Fibroblast of lung (primary cell): ENCODE results near the gene SCO2. TPM values are rescaled to one million over a fixed set of nuclear protein-coding genes. Genes with fewer than 3 reads are reported as not detected.

Experiments used
- DNase-seq, 2 donors: peaks; one replicate each; pipeline versions ENCODE4 v3.0.0 to v3.0.0-alpha.2; 2010; ENCODE audit warnings: low read depth in 2 of 2
- H2AFZ ChIP-seq: 2 replicates; pipeline ENCODE4 v1.5.1; 2012; ENCODE audit warnings: low read length, control low read depth, inconsistent platforms
- H3K27ac ChIP-seq: 2 replicates; pipeline ENCODE4 v1.5.1; 2011; ENCODE audit warnings: low read length, control low read depth; ENCODE audit not compliant: insufficient read depth
- H3K27me3 ChIP-seq: 2 replicates; pipeline ENCODE4 v1.5.1; 2011; ENCODE audit warnings: mild to moderate bottlenecking, low read length; ENCODE audit not compliant: control insufficient read depth, insufficient read depth
- H3K36me3 ChIP-seq: 2 replicates; pipeline ENCODE4 v1.5.1; 2011; ENCODE audit warnings: low read length; ENCODE audit not compliant: control insufficient read depth, insufficient read depth
- H3K4me1 ChIP-seq: 2 replicates; pipeline ENCODE4 v1.5.1; 2011; ENCODE audit warnings: low read length; ENCODE audit not compliant: control insufficient read depth, insufficient read depth; ENCODE audit errors: extremely low read depth
- H3K4me2 ChIP-seq: 2 replicates; pipeline ENCODE4 v1.5.1; 2011; ENCODE audit warnings: low read length, control low read depth; ENCODE audit not compliant: insufficient read depth; ENCODE audit errors: extremely low read depth
- H3K4me3 ChIP-seq, 4 experiments: fragments of 200-600 bp in 1 of 4; sonication (generic) in 1 of 4; replicated peaks in 1 of 4; 2 replicates each; pipeline ENCODE4 v1.5.1; 2011 to 2016; ENCODE audit warnings: low read length in 4 of 4, low read depth in 3 of 4, mild to moderate bottlenecking in 3 of 4, control low read depth in 2 of 4, inconsistent platforms in 1 of 4, mixed read lengths in 1 of 4; ENCODE audit not compliant: insufficient read depth in 1 of 4; ENCODE audit errors: control extremely low read depth in 1 of 4
- H3K79me2 ChIP-seq: 2 replicates; pipeline ENCODE4 v1.5.1; 2012; ENCODE audit warnings: mild to moderate bottlenecking, low read length, inconsistent platforms; ENCODE audit not compliant: control insufficient read depth, insufficient read depth
- H3K9ac ChIP-seq: 2 replicates; pipeline ENCODE4 v1.5.1; 2011; ENCODE audit warnings: mild to moderate bottlenecking, low read length, control low read depth; ENCODE audit not compliant: insufficient read depth
- H3K9me3 ChIP-seq: 2 replicates; pipeline ENCODE4 v1.5.1; 2012; ENCODE audit warnings: low read depth, low read length; ENCODE audit not compliant: control insufficient read depth, insufficient read depth
- H4K20me1 ChIP-seq: 2 replicates; pipeline ENCODE4 v1.5.1; 2011; ENCODE audit warnings: low read length; ENCODE audit not compliant: control insufficient read depth, insufficient read depth; ENCODE audit errors: extremely low read depth
- CTCF ChIP-seq, 2 donors: IDR thresholded peaks in 1 of 2; conservative IDR thresholded peaks in 1 of 2; 1 replicate in 1 of 2; 2 replicates in 1 of 2; pipeline ENCODE4 v1.5.1; 2011 to 2012; ENCODE audit warnings: low read length in 2 of 2, control low read depth in 1 of 2, inconsistent platforms in 1 of 2, low read depth in 1 of 2, mild to moderate bottlenecking in 1 of 2
- EZH2 ChIP-seq: IDR thresholded peaks from 2 replicates; pipeline ENCODE4 v1.5.1; 2012; ENCODE audit warnings: low read length, control low read depth, mild to moderate bottlenecking; ENCODE audit errors: missing control alignments
- polyA plus RNA-seq, 2 donors: library from polyadenylated mRNA; depleted of rRNA in 1 of 2; stranded (reverse) in 1 of 2; unstranded in 1 of 2; fragments of >200 nt; gene quantifications; 2 replicates each; pipeline ENCODE4 v1.2.1, GENCODE V29; 2011 to 2012; ENCODE audit warnings: missing spikeins in 1 of 2
- total RNA-seq: library from RNA; depleted of rRNA; stranded (reverse); fragments of >200 nt; gene quantifications from 2 replicates; pipeline ENCODE4 v1.2.1, GENCODE V29; 2014

SCO2 gene
- total and polyA plus RNA-seq, 2 donors (not counting 1 experiment from before 2014, with no cell fraction given), result 0.42 to 3.1 TPM

GRCh38 chr22:50530580-50530876 is 5.1 kb upstream of the SCO2 start:
- H3K4me3 ChIP-seq, result peak overlapping the region; percentile 25 to 60 (median 38)
- H3K79me2 ChIP-seq, result no peaks in the 10 kb centered on the region
- H3K9ac ChIP-seq, result peak overlapping the region; percentile 62
- H3K36me3 ChIP-seq, result no peaks in the 10 kb centered on the region
- DNase-seq, result no peak
- no peaks in the 10 kb centered on the region for H3K9me3 ChIP-seq
- H3K27ac ChIP-seq, result no peak overlapping the region
- H3K4me1 ChIP-seq, result peaks cover 14% of the 10 kb centered on the region
- H4K20me1 ChIP-seq, result no peaks in the 10 kb centered on the region
- H2AFZ ChIP-seq, result no peak overlapping the region
- H3K4me2 ChIP-seq, result peak overlapping the region; percentile 64
- TF ChIP-seq EZH2 (no peak), CTCF (conservative IDR thresholded peaks at IDR 0.05 in 1 of 2, IDR thresholded peaks at IDR 0.05 in 1 of 2; ENCODE audit: low read depth in 1 of 2, low read length in 2 of 2) (no peak)
- peaks cover 11% of the 10 kb centered on the region for H3K27me3 ChIP-seq

- Histone ChIP-seq H4K20me1 (no peaks in the 10 kb centered on the region), H2AFZ (no peak within 1 kb of the TSS), H3K27me3 (peaks cover 11% of the 10 kb centered on the region), H3K27ac (no peak within 1 kb of the TSS), H3K4me1 (peaks cover 14% of the 10 kb centered on the region), H3K4me2 (peak within 1 kb of the TSS; percentile 64), H3K79me2 (no peaks in the 10 kb centered on the region), H3K9ac (peak within 1 kb of the TSS; percentile 65), H3K36me3 (no peaks in the 10 kb centered on the region), H3K9me3 (no peaks in the 10 kb centered on the region), H3K4me3 (peak within 1 kb of the TSS; percentile 25 to 60 (median 38))
- peak; percentile 71 to 83 for DNase-seq
- TF ChIP-seq EZH2 (no peak), CTCF (conservative IDR thresholded peaks at IDR 0.05 in 1 of 2, IDR thresholded peaks at IDR 0.05 in 1 of 2; ENCODE audit: low read depth in 1 of 2, low read length in 2 of 2) (no peak)
Measured at GRCh38 chr22:50529897-50530579, 4.6 kb upstream of the SCO2 start, which contains the start of gene TYMP. TSS of gene TYMP (minus strand) at chr22:50530012. CDS start at chr22:50529709, 303 bp downstream.

GRCh38 chr22:50529416-50529896 is 4.1 kb upstream of the SCO2 start:
- H2AFZ ChIP-seq, result no peak overlapping the region
- H3K4me2 ChIP-seq, result no peak overlapping the region
- no peaks in the 10 kb centered on the region for H4K20me1 ChIP-seq

More at GRCh38 chr22:50529416-50529896, 4.1 kb upstream of the SCO2 start:
- Histone ChIP-seq H3K9me3 (no peaks in the 10 kb centered on the region), H3K4me3 (peak overlapping the region in 3 of 4 experiments; percentile 14 to 60 (median 38)), H3K4me1 (peaks cover 16% of the 10 kb centered on the region), H3K79me2 (peaks cover 4% of the 10 kb centered on the region), H3K27ac (no peak overlapping the region), H3K27me3 (peaks cover 11% of the 10 kb centered on the region), H3K36me3 (no peaks in the 10 kb centered on the region), H3K9ac (peak overlapping the region; percentile 23)
- peak in 1 of 2 donors; percentile 14 for DNase-seq
- TF ChIP-seq EZH2, result peak; percentile 42
- TF ChIP-seq CTCF (conservative IDR thresholded peaks at IDR 0.05 in 1 of 2, IDR thresholded peaks at IDR 0.05 in 1 of 2; ENCODE audit: low read depth in 1 of 2, low read length in 2 of 2), result no peak
